H9 (cell line): ENCODE data around the gene NANOS3. TPM values are rescaled to one million over a fixed set of nuclear protein-coding genes. Genes with fewer than 3 reads are reported as not detected.

Experiments
- DNase-seq: peaks from one replicate; pipeline ENCODE4 v3.0.0-alpha.2; 2017
- H2AFZ ChIP-seq: one replicate; pipeline ENCODE4 v1.6.1; 2013; ENCODE audit warnings: mild to moderate bottlenecking, low read length, control low read depth, moderate library complexity
- H2AK5ac ChIP-seq: 2 replicates; pipeline ENCODE4 v1.6.1; 2013; ENCODE audit warnings: low read length, control low read depth, mixed read lengths; ENCODE audit not compliant: insufficient read length
- H2BK120ac ChIP-seq: one replicate; pipeline ENCODE4 v1.6.1; 2013; ENCODE audit warnings: low read depth, mild to moderate bottlenecking, low read length, control low read depth, inconsistent platforms; ENCODE audit not compliant: poor library complexity, severe bottlenecking
- H2BK12ac ChIP-seq: 2 replicates; pipeline ENCODE4 v1.6.1; 2013; ENCODE audit warnings: low read length, control low read depth, mixed read lengths, low read depth; ENCODE audit not compliant: insufficient read length
- H2BK15ac ChIP-seq: 2 replicates; pipeline ENCODE4 v1.6.1; 2013; ENCODE audit warnings: low read depth, low read length, control low read depth
- H2BK20ac ChIP-seq: one replicate; pipeline ENCODE4 v1.6.1; 2013; ENCODE audit warnings: low read depth, mild to moderate bottlenecking, low read length, control low read depth, inconsistent platforms; ENCODE audit not compliant: poor library complexity, severe bottlenecking
- H2BK5ac ChIP-seq: 2 replicates; pipeline ENCODE4 v1.6.1; 2013; ENCODE audit warnings: low read length, control low read depth, mixed read lengths; ENCODE audit not compliant: insufficient read length
- H3K14ac ChIP-seq: 2 replicates; pipeline ENCODE4 v1.6.1; 2013; ENCODE audit warnings: low read length, control low read depth; ENCODE audit not compliant: insufficient read depth
- H3K18ac ChIP-seq: 2 replicates; pipeline ENCODE4 v1.6.1; 2013; ENCODE audit warnings: low read depth, mild to moderate bottlenecking, mixed read lengths, low read length, control low read depth; ENCODE audit not compliant: insufficient read length
- H3K23ac ChIP-seq: 2 replicates; pipeline ENCODE4 v1.6.1; 2013; ENCODE audit warnings: low read length, control low read depth, mixed read lengths, low read depth; ENCODE audit not compliant: insufficient read length
- H3K23me2 ChIP-seq: 2 replicates; pipeline ENCODE4 v1.6.1; 2013; ENCODE audit warnings: low read depth, mild to moderate bottlenecking, mixed read lengths, low read length, control low read depth; ENCODE audit not compliant: insufficient read length, poor library complexity, severe bottlenecking
- H3K27ac ChIP-seq: 2 replicates; pipeline ENCODE4 v1.5.1; 2013; ENCODE audit warnings: low read length, control low read depth, mixed read lengths, low read depth; ENCODE audit not compliant: insufficient read length
- H3K27me3 ChIP-seq: 2 replicates; pipeline ENCODE4 v1.6.1; 2013; ENCODE audit warnings: low read length, control low read depth, inconsistent platforms; ENCODE audit not compliant: insufficient read depth
- H3K4ac ChIP-seq: 2 replicates; pipeline ENCODE4 v1.6.1; 2013; ENCODE audit warnings: low read depth, mild to moderate bottlenecking, control low read depth, inconsistent platforms, low read length, moderate library complexity
- H3K4me1 ChIP-seq: 2 replicates; pipeline ENCODE4 v1.6.1; 2013; ENCODE audit warnings: low read length, control low read depth, inconsistent platforms; ENCODE audit not compliant: insufficient read depth
- H3K4me2 ChIP-seq: 2 replicates; pipeline ENCODE4 v1.6.1; 2013; ENCODE audit warnings: low read length, control low read depth, mixed read lengths; ENCODE audit not compliant: insufficient read length, insufficient read depth
- H3K56ac ChIP-seq: 2 replicates; pipeline ENCODE4 v1.6.1; 2013; ENCODE audit warnings: low read depth, mild to moderate bottlenecking, mixed read lengths, low read length, control low read depth; ENCODE audit not compliant: insufficient read length
- H3K79me1 ChIP-seq: 2 replicates; pipeline ENCODE4 v1.6.1; 2013; ENCODE audit warnings: low read depth, mild to moderate bottlenecking, moderate library complexity, low read length, control low read depth, inconsistent platforms; ENCODE audit not compliant: insufficient read depth, poor library complexity, severe bottlenecking
- H3K79me2 ChIP-seq: 2 replicates; pipeline ENCODE4 v1.6.1; 2013; ENCODE audit warnings: low read length, control low read depth, inconsistent platforms; ENCODE audit not compliant: insufficient read depth
- H3K9ac ChIP-seq: 2 replicates; pipeline ENCODE4 v1.6.1; 2013; ENCODE audit warnings: low read length, control low read depth, mixed read lengths; ENCODE audit not compliant: insufficient read length; ENCODE audit errors: extremely low read depth
- H3K9me3 ChIP-seq: one replicate; pipeline ENCODE4 v1.6.1; 2013; ENCODE audit warnings: low read depth, low read length, inconsistent platforms; ENCODE audit not compliant: control insufficient read depth
- H3T11ph ChIP-seq: one replicate; pipeline ENCODE4 v1.6.1; 2013; ENCODE audit warnings: mild to moderate bottlenecking, low read length, control low read depth, inconsistent platforms
- H4K20me1 ChIP-seq: one replicate; pipeline ENCODE4 v1.6.1; 2013; ENCODE audit not compliant: control insufficient read depth, insufficient read length, insufficient read depth
- H4K5ac ChIP-seq: 2 replicates; pipeline ENCODE4 v1.6.1; 2013; ENCODE audit warnings: low read depth, mild to moderate bottlenecking, mixed read lengths, low read length, control low read depth; ENCODE audit not compliant: insufficient read length
- H4K8ac ChIP-seq: replicated peaks from 2 replicates; pipeline ENCODE4 v1.6.1; 2013; ENCODE audit warnings: low read length, control low read depth, mixed read lengths, low read depth; ENCODE audit not compliant: insufficient read length
- H4K91ac ChIP-seq: 2 replicates; pipeline ENCODE4 v1.6.1; 2013; ENCODE audit warnings: low read depth, mild to moderate bottlenecking, moderate library complexity, mixed read lengths, low read length, control low read depth; ENCODE audit not compliant: insufficient read length
- H3K27ac Mint-ChIP-seq, 3 experiments: 2 replicates in 2 of 3; 3 replicates in 1 of 3; pipeline ENCODE4 v1.8.0; 2020 to 2021; ENCODE audit warnings: mixed read lengths in 3 of 3, mild to moderate bottlenecking in 1 of 3, moderate library complexity in 1 of 3
- H3K27me3 Mint-ChIP-seq: 2 replicates; pipeline ENCODE4 v1.8.0; 2021; ENCODE audit warnings: low read depth, mild to moderate bottlenecking, moderate library complexity, mixed read lengths
- H3K36me3 Mint-ChIP-seq, 3 experiments: 2 replicates in 2 of 3; 3 replicates in 1 of 3; pipeline ENCODE4 v1.8.0; 2020 to 2021; ENCODE audit warnings: low read depth in 3 of 3, mixed read lengths in 3 of 3; ENCODE audit not compliant: insufficient read depth in 1 of 3
- H3K4me1 Mint-ChIP-seq, 2 experiments: 2 replicates each; pipeline ENCODE4 v1.8.0; 2020; ENCODE audit warnings: mixed read lengths in 2 of 2
- H3K4me3 Mint-ChIP-seq, 2 experiments: 2 replicates in 1 of 2; 3 replicates in 1 of 2; pipeline ENCODE4 v1.8.0; 2020 to 2021; ENCODE audit warnings: mild to moderate bottlenecking in 2 of 2, mixed read lengths in 2 of 2, moderate library complexity in 1 of 2
- H3K9me3 Mint-ChIP-seq, 2 experiments: 2 replicates in 1 of 2; 3 replicates in 1 of 2; pipeline ENCODE4 v1.8.0; 2020; ENCODE audit warnings: mild to moderate bottlenecking in 2 of 2, mixed read lengths in 2 of 2, moderate library complexity in 1 of 2
- WGBS: extraction: QIAGEN DNeasy Blood & Tissue Kit; methylation state at CpG from one replicate; pipeline ENCODE4 v1.1.7; 2013; ENCODE audit warnings: missing lambda C conversion rate, low lambda C conversion rate, mixed read lengths; ENCODE audit not compliant: insufficient read length; ENCODE audit errors: extremely low coverage; 5-methylcytosine and 5-hydroxymethylcytosine counted together
- total RNA-seq: library from RNA; stranded (reverse); gene quantifications from 2 replicates; pipeline ENCODE4 v1.2.1, GENCODE V29; 2021
- TF ChIP-seq, protein P1 (sequence below): fragments of 200-600 bp; sonication (generic); conservative IDR thresholded peaks from 3 replicates; pipeline ENCODE4 v1.8.0; 2021; ENCODE audit warnings: antibody characterized with exemption, mild to moderate bottlenecking

Gene NANOS3
- total RNA-seq, 1 experiment from 2014 or later = not detected

DNA sequence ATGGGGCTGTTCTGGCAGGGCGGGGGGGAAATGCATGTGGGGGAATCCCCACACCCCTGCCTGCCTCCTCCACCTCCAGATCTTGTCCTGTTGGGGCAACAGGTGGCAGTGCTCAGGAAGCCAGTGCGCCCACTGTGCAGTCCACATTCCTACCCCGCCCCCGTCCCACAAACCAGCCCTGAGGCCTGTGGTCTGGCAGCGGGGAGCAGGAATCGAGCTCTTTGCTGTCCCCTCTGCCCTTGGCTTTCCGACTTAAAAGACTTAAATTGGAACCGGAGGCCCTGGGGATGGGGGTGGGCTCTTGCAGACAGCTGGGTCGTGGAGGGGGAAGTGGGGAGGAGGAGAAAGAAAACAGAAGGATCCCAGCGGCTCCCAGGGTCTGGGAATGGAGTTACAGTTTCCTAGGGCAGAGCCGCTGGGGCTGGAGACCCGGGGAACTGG is 4.3 kb downstream of the NANOS3 start:
- peak; percentile 84 for DNase-seq
- H2BK20ac ChIP-seq = no peak overlapping the region
- H3K79me2 ChIP-seq = no peaks in the 10 kb centered on the region
- no peak overlapping the region for H3K23ac ChIP-seq
- H4K91ac ChIP-seq = no peak overlapping the region
- H2BK12ac ChIP-seq = no peak overlapping the region
- no peak overlapping the region for H3K56ac ChIP-seq
- H3K27me3 ChIP-seq = no peaks in the 10 kb centered on the region; the same call in 1 of the 2 replicates
- H4K5ac ChIP-seq = no peak overlapping the region
- H3K9me3 ChIP-seq = no peaks in the 10 kb centered on the region
- H4K20me1 ChIP-seq = no peaks in the 10 kb centered on the region
- no peak overlapping the region for H3K9ac ChIP-seq
- peaks cover 3% of the 10 kb centered on the region; the same call in 1 of the 2 replicates for H3K4me1 ChIP-seq
- WGBS = no CpG with 5 or more reads among the region's 12 CpGs
- H3T11ph ChIP-seq = no peak overlapping the region
- H2BK5ac ChIP-seq = no peak overlapping the region
- H3K9me3 Mint-ChIP-seq = no peaks in the 10 kb centered on the region; a peak in 1 of 5 replicates
- peaks cover 3% of the 10 kb centered on the region for H3K23me2 ChIP-seq
- no peak overlapping the region for H3K27ac ChIP-seq
- H3K18ac ChIP-seq = peak overlapping the region; percentile 6
- H3K27ac Mint-ChIP-seq = peak overlapping the region in 2 of 3 experiments; percentile 82 to 90; a peak in 3 of 7 replicates
- H4K8ac ChIP-seq = no peak overlapping the region
- no peak overlapping the region for H2BK120ac ChIP-seq
- H2BK15ac ChIP-seq = no peak overlapping the region
- peak overlapping the region in 1 of 2 experiments; percentile 60; a peak in 2 of 5 replicates for H3K4me3 Mint-ChIP-seq
- peaks cover 20 to 27% of the 10 kb centered on the region in 2 experiments for H3K4me1 Mint-ChIP-seq
- H2AK5ac ChIP-seq = no peak overlapping the region
- no peak overlapping the region for H3K4me2 ChIP-seq
- H3K4ac ChIP-seq = no peak overlapping the region
- no peak overlapping the region for H2AFZ ChIP-seq
- H3K14ac ChIP-seq = no peak overlapping the region
- no peaks in the 10 kb centered on the region for H3K36me3 Mint-ChIP-seq
- H3K79me1 ChIP-seq = no peaks in the 10 kb centered on the region
- peaks cover 29% of the 10 kb centered on the region for H3K27me3 Mint-ChIP-seq
- TF ChIP-seq, protein P1, sequence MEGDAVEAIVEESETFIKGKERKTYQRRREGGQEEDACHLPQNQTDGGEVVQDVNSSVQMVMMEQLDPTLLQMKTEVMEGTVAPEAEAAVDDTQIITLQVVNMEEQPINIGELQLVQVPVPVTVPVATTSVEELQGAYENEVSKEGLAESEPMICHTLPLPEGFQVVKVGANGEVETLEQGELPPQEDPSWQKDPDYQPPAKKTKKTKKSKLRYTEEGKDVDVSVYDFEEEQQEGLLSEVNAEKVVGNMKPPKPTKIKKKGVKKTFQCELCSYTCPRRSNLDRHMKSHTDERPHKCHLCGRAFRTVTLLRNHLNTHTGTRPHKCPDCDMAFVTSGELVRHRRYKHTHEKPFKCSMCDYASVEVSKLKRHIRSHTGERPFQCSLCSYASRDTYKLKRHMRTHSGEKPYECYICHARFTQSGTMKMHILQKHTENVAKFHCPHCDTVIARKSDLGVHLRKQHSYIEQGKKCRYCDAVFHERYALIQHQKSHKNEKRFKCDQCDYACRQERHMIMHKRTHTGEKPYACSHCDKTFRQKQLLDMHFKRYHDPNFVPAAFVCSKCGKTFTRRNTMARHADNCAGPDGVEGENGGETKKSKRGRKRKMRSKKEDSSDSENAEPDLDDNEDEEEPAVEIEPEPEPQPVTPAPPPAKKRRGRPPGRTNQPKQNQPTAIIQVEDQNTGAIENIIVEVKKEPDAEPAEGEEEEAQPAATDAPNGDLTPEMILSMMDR = no peak
